ENCODE measurements around the gene FAM227B.

DNA sequence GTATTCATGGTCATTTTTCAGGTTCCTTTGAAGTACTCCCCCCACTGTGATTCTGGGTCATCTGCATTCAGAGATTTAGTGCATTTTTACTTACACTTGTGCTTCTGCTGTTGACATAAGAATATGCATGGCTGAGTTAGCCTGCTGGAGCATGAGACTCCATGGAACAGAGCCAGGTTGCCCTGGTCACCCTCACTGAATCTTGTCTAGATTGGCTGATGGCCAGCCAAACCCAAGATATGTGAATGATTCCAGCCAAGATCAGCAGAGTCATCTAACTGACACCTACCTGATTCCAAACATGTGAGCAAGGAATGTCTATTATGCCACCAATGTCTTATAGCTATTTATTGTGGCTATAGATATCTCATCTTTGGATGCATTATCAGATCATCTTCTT, 25.3 kb upstream of the FAM227B start:
- no peak for TF ChIP-seq POLR2AphosphoS5 (IDR thresholded peaks at IDR 0.05; ENCODE audit: low read depth, low read length)
- TF ChIP-seq TAF1 (IDR thresholded peaks at IDR 0.05; ENCODE audit: borderline replicate concordance, low read depth, low read length): no peak
